OCI-LY3 (cell line): ENCODE measurements around the gene NDUFA8.

Experiments used
- H2AFZ ChIP-seq: fragments of 200-600, 300-600 bp; shearing (Covaris generic); 2 replicates; pipeline ENCODE4 v1.6.0; 2014; ENCODE audit warnings: antibody characterized with exemption, low read depth, low read length
- H3K27ac ChIP-seq: fragments of 200-600, 300-600 bp; sonication (generic); 2 replicates; pipeline ENCODE4 v1.5.1; 2014; ENCODE audit warnings: mild to moderate bottlenecking, low read length, moderate library complexity, mixed read lengths
- H3K27me3 ChIP-seq: fragments of 200-600, 300-600 bp; sonication (generic); 2 replicates; pipeline ENCODE4 v1.6.1; 2014; ENCODE audit warnings: low read depth, low read length, mixed read lengths
- H3K36me3 ChIP-seq: fragments of 200-600, 300-600 bp; sonication (generic); replicated peaks from 2 replicates; pipeline ENCODE3; 2014; ENCODE audit warnings: low read depth, low read length, mixed read lengths
- H3K4me1 ChIP-seq: fragments of 300-600, 200-600 bp; sonication (generic); 2 replicates; pipeline ENCODE4 v1.6.1; 2014; ENCODE audit warnings: low read length, mixed read lengths
- H3K4me2 ChIP-seq: fragments of 200-600, 300-600 bp; sonication (generic); 2 replicates; pipeline ENCODE4 v1.6.1; 2014; ENCODE audit warnings: low read length, mixed read lengths
- H3K4me3 ChIP-seq: fragments of 300-600, 200-600 bp; sonication (generic); 2 replicates; pipeline ENCODE4 v1.5.1; 2014; ENCODE audit warnings: antibody characterized with exemption, mild to moderate bottlenecking, low read length, moderate library complexity
- H3K79me2 ChIP-seq: fragments of 300-600, 200-600 bp; shearing (Covaris generic); 2 replicates; pipeline ENCODE4 v1.6.1; 2014; ENCODE audit warnings: mild to moderate bottlenecking, low read length, mixed read lengths
- H3K9ac ChIP-seq: fragments of 300-600, 200-600 bp; shearing (Covaris generic); 2 replicates; pipeline ENCODE4 v1.6.0; 2014; ENCODE audit warnings: mild to moderate bottlenecking, low read length, moderate library complexity
- H3K9me3 ChIP-seq: fragments of 200-600, 300-600 bp; shearing (Covaris generic); 2 replicates; pipeline ENCODE4 v1.6.1; 2014; ENCODE audit warnings: low read length, mixed read lengths; ENCODE audit not compliant: insufficient read depth
- H4K20me1 ChIP-seq: fragments of 200-600, 300-600 bp; sonication (generic); 2 replicates; pipeline ENCODE4 v1.6.1; 2016; ENCODE audit warnings: low read length, mixed read lengths; ENCODE audit not compliant: insufficient read depth
- EZH2phosphoT487 ChIP-seq: fragments of 200-600 bp; shearing (Covaris generic); IDR thresholded peaks from 2 replicates; pipeline ENCODE4 v1.6.1; 2018; ENCODE audit warnings: antibody characterized with exemption, mixed run types, low read depth
- TF ChIP-seq, protein P1 (sequence below): fragments of 200-600, 300-600 bp; sonication (generic); IDR thresholded peaks from 2 replicates; pipeline ENCODE4 v1.5.1; 2014; ENCODE audit warnings: antibody characterized with exemption, low read length, low read depth

Gene NDUFA8

DNA sequence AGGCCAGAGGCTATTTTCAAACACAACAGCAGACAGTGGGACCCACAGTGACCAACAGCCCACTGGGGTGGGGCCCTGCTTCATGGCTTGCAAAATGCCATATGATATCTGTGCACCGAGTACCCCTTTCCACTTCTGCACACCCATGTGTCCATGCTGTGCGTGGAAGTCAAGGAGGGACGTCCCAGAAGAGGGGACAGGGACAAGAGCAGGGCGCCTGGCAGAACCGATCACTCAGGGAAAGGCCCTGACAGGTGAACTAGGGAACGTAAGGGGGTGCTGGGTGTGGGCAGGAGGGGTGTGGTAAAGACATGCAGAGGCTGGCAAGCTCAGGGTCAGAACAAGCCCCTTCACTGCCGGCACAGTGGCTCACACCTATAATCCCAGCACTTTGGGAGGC, 58.8 kb downstream of the NDUFA8 start:
- Histone ChIP-seq H4K20me1 (no peaks in the 10 kb centered on the region), H2AFZ (no peak overlapping the region), H3K4me3 (no peak overlapping the region), H3K27ac (no peak overlapping the region), H3K27me3 (peaks cover 29% of the 10 kb centered on the region), H3K36me3 (no peaks in the 10 kb centered on the region), H3K79me2 (no peaks in the 10 kb centered on the region), H3K9me3 (no peaks in the 10 kb centered on the region), H3K4me1 (no peaks in the 10 kb centered on the region), H3K9ac (no peak overlapping the region), H3K4me2 (no peak overlapping the region)
- no peak for TF ChIP-seq EZH2phosphoT487
- TF ChIP-seq, protein P1, sequence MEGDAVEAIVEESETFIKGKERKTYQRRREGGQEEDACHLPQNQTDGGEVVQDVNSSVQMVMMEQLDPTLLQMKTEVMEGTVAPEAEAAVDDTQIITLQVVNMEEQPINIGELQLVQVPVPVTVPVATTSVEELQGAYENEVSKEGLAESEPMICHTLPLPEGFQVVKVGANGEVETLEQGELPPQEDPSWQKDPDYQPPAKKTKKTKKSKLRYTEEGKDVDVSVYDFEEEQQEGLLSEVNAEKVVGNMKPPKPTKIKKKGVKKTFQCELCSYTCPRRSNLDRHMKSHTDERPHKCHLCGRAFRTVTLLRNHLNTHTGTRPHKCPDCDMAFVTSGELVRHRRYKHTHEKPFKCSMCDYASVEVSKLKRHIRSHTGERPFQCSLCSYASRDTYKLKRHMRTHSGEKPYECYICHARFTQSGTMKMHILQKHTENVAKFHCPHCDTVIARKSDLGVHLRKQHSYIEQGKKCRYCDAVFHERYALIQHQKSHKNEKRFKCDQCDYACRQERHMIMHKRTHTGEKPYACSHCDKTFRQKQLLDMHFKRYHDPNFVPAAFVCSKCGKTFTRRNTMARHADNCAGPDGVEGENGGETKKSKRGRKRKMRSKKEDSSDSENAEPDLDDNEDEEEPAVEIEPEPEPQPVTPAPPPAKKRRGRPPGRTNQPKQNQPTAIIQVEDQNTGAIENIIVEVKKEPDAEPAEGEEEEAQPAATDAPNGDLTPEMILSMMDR = no peak

DNA sequence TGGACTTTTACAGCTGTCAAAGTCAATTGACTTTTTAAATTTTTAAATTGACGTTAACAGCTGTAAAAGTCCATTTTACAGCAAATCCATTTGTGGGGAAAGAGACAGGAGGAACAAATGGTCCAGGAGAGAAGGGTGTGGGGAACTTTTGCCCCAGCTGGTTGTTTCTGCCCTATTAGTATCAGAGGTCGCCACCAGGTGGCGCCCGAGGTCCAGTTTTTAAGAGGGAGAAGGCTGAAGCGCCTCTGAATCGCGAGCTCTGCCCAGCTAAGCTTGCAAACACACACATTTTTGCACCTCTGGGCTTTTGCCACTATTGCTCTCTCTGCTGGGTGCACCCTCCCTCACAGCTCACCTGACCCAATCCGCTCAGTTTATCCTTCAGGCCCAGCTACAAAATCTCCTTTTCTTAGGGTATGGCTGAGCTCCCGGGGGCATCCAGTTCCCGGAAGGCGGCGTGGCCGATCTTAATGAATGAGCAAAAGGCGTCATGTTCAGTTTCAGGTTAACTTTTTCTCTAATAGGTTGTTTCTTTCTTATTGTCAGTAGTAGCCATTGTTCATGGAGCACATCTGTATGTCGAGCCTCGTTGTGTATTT, 60.2 kb downstream of the NDUFA8 start:
- no peak for TF ChIP-seq EZH2phosphoT487
- TF ChIP-seq, protein P1 = peak; percentile 82

DNA sequence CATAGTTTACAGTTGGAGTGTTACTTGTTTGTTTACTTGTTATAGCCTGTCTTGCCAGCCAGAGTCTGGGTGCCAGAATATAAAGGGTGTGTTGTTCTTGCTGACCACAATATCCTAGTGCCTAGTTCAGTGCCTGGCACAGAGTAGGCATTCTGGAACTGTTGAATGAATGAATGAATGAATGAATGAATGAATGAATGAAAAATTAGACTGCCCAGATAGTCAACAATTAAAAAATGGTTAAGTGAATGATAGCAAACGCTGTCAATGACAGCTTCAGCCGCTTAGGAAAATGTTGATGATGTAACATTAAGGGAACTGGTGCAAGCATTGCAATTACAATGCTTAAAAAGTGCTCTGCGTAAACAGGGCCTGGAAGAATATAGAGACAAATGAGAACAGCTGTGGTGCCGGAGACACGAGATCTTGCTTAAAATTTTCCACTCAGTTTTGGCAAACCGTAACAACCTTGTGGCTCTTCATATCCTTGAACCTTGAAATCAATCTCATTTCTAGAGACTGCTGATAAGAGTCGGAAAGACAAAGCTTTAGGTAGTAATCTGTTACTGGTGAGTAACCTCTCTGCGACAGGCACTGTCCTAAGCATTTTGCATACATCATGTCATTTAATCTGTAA, 61.8 kb downstream of the NDUFA8 start:
- H3K27me3 ChIP-seq = peaks cover 38% of the 10 kb centered on the region
- no peak overlapping the region for H3K4me2 ChIP-seq
- H2AFZ ChIP-seq = no peak overlapping the region
- H3K9ac ChIP-seq = no peak overlapping the region
- no peaks in the 10 kb centered on the region for H3K36me3 ChIP-seq
- H3K27ac ChIP-seq = no peak overlapping the region
- TF ChIP-seq, protein P1 = no peak
- TF ChIP-seq EZH2phosphoT487 = no peak
- H3K9me3 ChIP-seq = no peaks in the 10 kb centered on the region
- H4K20me1 ChIP-seq = no peaks in the 10 kb centered on the region
- H3K4me1 ChIP-seq = peaks cover 6% of the 10 kb centered on the region
- no peak overlapping the region for H3K4me3 ChIP-seq
- H3K79me2 ChIP-seq = no peaks in the 10 kb centered on the region

More for the DNA sequence above, 60.2 kb downstream of the NDUFA8 start:
- Histone ChIP-seq H3K4me2 (peak overlapping the region; percentile 37; the same call in 1 of the 2 replicates), H3K4me1 (peaks cover 6% of the 10 kb centered on the region), H4K20me1 (no peaks in the 10 kb centered on the region), H3K27ac (no peak overlapping the region), H3K9ac (no peak overlapping the region), H3K9me3 (no peaks in the 10 kb centered on the region), H2AFZ (no peak overlapping the region), H3K36me3 (no peaks in the 10 kb centered on the region), H3K4me3 (no peak overlapping the region), H3K27me3 (peaks cover 33% of the 10 kb centered on the region), H3K79me2 (no peaks in the 10 kb centered on the region)

DNA sequence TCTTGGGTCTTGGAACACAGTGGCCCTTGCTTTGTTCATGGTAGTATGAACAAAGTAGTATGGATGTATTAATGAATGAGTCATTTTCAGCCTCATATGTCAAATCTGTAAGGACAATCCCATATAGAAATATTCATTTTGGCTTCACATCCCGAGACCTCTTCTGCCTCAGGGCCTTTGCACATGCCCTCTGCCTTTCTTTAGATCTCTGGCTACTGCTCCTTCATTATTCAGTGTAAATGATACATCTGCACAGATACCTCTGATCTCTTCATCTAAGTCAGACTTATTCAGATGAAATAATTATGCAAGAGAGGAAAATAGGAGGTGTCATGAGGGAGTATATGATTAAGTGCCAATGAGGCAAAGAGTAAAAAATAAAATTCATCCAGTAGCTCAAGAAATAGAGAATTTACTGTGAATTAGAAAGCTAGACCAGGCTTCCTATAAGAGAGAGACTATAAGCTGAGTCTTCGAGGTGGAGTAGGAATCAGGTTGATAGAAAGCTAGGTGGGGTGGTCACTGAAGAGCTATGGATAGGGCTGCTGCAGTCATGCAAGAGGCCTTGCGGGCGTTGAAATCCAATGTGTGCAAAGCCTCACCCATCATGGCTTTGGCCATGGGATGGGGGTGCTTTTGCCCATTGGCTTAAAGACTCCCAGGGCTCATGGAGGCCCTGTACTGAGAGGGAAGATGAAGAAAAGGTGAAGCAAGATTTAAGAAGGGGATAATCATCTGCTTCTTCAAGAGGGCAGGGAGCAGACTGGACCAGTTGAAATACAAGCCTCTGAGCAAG, 62.8 kb downstream of the NDUFA8 start:
- Histone ChIP-seq H3K27ac (no peak overlapping the region), H3K9ac (no peak overlapping the region), H3K79me2 (peaks cover 9% of the 10 kb centered on the region), H3K4me1 (peaks cover 12% of the 10 kb centered on the region), H3K4me3 (no peak overlapping the region), H3K36me3 (no peaks in the 10 kb centered on the region), H3K4me2 (no peak overlapping the region), H2AFZ (no peak overlapping the region), H3K9me3 (no peaks in the 10 kb centered on the region), H4K20me1 (no peaks in the 10 kb centered on the region), H3K27me3 (peaks cover 38% of the 10 kb centered on the region)
- TF ChIP-seq, protein P1 = no peak
- no peak for TF ChIP-seq EZH2phosphoT487
